ENCODE data around the gene MISP. TPM values are rescaled to one million over a fixed set of nuclear protein-coding genes. Genes with fewer than 3 reads are reported as not detected.
"Not testable (repeated sequence)": the region's sequence is repeated elsewhere in the genome, so short reads cannot be mapped to it uniquely, and the experiment has no call there.

MISP gene
- total and polyA plus RNA-seq, 4 donors, result 0.40 to 0.66 (median 0.42) TPM

GRCh38 chr19:723247-723646, 27.7 kb upstream of the MISP start:
- Histone ChIP-seq H3K27ac (ENCODE audit: low read depth, low read length) (no peak overlapping the region), H3K4me1 (ENCODE audit: control insufficient read depth, insufficient read depth, low read length) (peaks cover 37% of the 10 kb centered on the region), H3K4me3 (ENCODE audit: low read depth, low read length) (no peak overlapping the region), H3K27me3 (ENCODE audit: control insufficient read depth, insufficient read depth, low read length) (no peaks in the 10 kb centered on the region), H3K9me3 (ENCODE audit: control insufficient read depth, insufficient read depth, low read length) (no peaks in the 10 kb centered on the region), H3K36me3 (ENCODE audit: control insufficient read depth, insufficient read depth, low read length) (peaks cover 71% of the 10 kb centered on the region)
- DNase-seq (ENCODE audit: low read depth in 4 of 6, low spot score in 6 of 6), result no peak
- 66% methylated on average over 8 of the region's 13 CpGs for WGBS (ENCODE audit: insufficient coverage)

GRCh38 chr19:723714-724113, 27.2 kb upstream of the MISP start:
- Histone ChIP-seq H3K4me1 (ENCODE audit: control insufficient read depth, insufficient read depth, low read length) (peaks cover 32% of the 10 kb centered on the region), H3K36me3 (ENCODE audit: control insufficient read depth, insufficient read depth, low read length) (peaks cover 69% of the 10 kb centered on the region), H3K9me3 (ENCODE audit: control insufficient read depth, insufficient read depth, low read length) (no peaks in the 10 kb centered on the region)

GRCh38 chr19:725461-726089, 25.3 kb upstream of the MISP start:
- peaks cover 19% of the 10 kb centered on the region for H3K4me1 ChIP-seq (ENCODE audit: control insufficient read depth, insufficient read depth, low read length)
- no peaks in the 10 kb centered on the region for H3K27me3 ChIP-seq (ENCODE audit: control insufficient read depth, insufficient read depth, low read length)
- H3K9me3 ChIP-seq (ENCODE audit: control insufficient read depth, insufficient read depth, low read length), result no peaks in the 10 kb centered on the region
- H3K36me3 ChIP-seq (ENCODE audit: control insufficient read depth, insufficient read depth, low read length), result peaks cover 84% of the 10 kb centered on the region
- no peak overlapping the region for H3K27ac ChIP-seq (ENCODE audit: low read depth, low read length)
- H3K4me3 ChIP-seq (ENCODE audit: low read depth, low read length), result no peak overlapping the region
- 87% methylated on average over 11 of the region's 13 CpGs for WGBS (ENCODE audit: insufficient coverage)
- DNase-seq (ENCODE audit: low read depth in 4 of 6, low spot score in 6 of 6), result no peak

More at GRCh38 chr19:723714-724113, 27.2 kb upstream of the MISP start:
- Histone ChIP-seq H3K4me3 (ENCODE audit: low read depth, low read length) (no peak overlapping the region), H3K27ac (ENCODE audit: low read depth, low read length) (no peak overlapping the region), H3K27me3 (ENCODE audit: control insufficient read depth, insufficient read depth, low read length) (no peaks in the 10 kb centered on the region)
- 76% methylated on average over 11 of the region's 18 CpGs for WGBS (ENCODE audit: insufficient coverage)
- DNase-seq (ENCODE audit: low read depth in 4 of 6, low spot score in 6 of 6), result no peak

GRCh38 chr19:726993-727956, 23.6 kb upstream of the MISP start:
- Histone ChIP-seq H3K27me3 (ENCODE audit: control insufficient read depth, insufficient read depth, low read length) (no peaks in the 10 kb centered on the region), H3K27ac (ENCODE audit: low read depth, low read length) (no peak overlapping the region), H3K36me3 (ENCODE audit: control insufficient read depth, insufficient read depth, low read length) (peaks cover 96% of the 10 kb centered on the region), H3K4me1 (ENCODE audit: control insufficient read depth, insufficient read depth, low read length) (peaks cover 9% of the 10 kb centered on the region), H3K9me3 (ENCODE audit: control insufficient read depth, insufficient read depth, low read length) (no peaks in the 10 kb centered on the region), H3K4me3 (ENCODE audit: low read depth, low read length) (no peak overlapping the region)
- DNase-seq (ENCODE audit: low read depth in 4 of 6, low spot score in 6 of 6), result no peak
- WGBS (ENCODE audit: insufficient coverage), result 82% methylated on average over 35 of the region's 43 CpGs

- DNase-seq (ENCODE audit: low read depth in 4 of 6, low spot score in 6 of 6), result no peak
- 66% methylated on average over 25 of the region's 26 CpGs for WGBS (ENCODE audit: insufficient coverage)
- no peaks in the 10 kb centered on the region for H3K9me3 ChIP-seq (ENCODE audit: control insufficient read depth, insufficient read depth, low read length)
- peaks cover 3% of the 10 kb centered on the region for H3K4me1 ChIP-seq (ENCODE audit: control insufficient read depth, insufficient read depth, low read length)
- H3K27me3 ChIP-seq (ENCODE audit: control insufficient read depth, insufficient read depth, low read length), result no peaks in the 10 kb centered on the region
- H3K4me3 ChIP-seq (ENCODE audit: low read depth, low read length), result no peak overlapping the region
- no peak overlapping the region for H3K27ac ChIP-seq (ENCODE audit: low read depth, low read length)
- peaks cover 96% of the 10 kb centered on the region for H3K36me3 ChIP-seq (ENCODE audit: control insufficient read depth, insufficient read depth, low read length)
These were observed 22.9 kb upstream of the MISP start for GRCh38 chr19:728011-728410.

DNA sequence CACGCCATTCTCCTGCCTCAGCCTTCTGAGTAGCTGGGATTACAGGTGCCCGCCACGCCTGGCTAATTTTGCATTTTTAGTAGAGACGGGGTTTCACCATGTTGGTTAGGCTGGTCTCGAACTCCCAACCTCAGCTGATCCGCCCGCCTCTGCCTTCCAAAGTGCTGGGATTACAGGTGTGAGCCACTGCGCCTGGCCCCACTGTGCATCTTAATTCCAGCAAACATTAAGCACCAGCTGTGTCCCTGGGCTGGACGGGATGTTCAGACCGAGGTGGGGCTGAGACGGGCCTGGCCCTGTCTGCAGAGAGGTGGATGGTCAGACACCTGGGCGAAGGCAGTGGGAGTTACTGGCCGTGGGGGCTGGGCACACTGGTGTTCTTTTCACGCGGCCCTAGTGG, 21.3 kb upstream of the MISP start:
- H3K9me3 ChIP-seq (ENCODE audit: control insufficient read depth, insufficient read depth, low read length); H3K27ac ChIP-seq (ENCODE audit: low read depth, low read length); H3K27me3 ChIP-seq (ENCODE audit: control insufficient read depth, insufficient read depth, low read length); H3K4me3 ChIP-seq (ENCODE audit: low read depth, low read length); H3K4me1 ChIP-seq (ENCODE audit: control insufficient read depth, insufficient read depth, low read length); DNase-seq (ENCODE audit: low read depth in 4 of 6, low spot score in 6 of 6): not testable (repeated sequence)
- 89% methylated on average over 11 of the region's 15 CpGs for WGBS (ENCODE audit: insufficient coverage)
- peaks cover 97% of the 10 kb centered on the region for H3K36me3 ChIP-seq (ENCODE audit: control insufficient read depth, insufficient read depth, low read length)

DNA sequence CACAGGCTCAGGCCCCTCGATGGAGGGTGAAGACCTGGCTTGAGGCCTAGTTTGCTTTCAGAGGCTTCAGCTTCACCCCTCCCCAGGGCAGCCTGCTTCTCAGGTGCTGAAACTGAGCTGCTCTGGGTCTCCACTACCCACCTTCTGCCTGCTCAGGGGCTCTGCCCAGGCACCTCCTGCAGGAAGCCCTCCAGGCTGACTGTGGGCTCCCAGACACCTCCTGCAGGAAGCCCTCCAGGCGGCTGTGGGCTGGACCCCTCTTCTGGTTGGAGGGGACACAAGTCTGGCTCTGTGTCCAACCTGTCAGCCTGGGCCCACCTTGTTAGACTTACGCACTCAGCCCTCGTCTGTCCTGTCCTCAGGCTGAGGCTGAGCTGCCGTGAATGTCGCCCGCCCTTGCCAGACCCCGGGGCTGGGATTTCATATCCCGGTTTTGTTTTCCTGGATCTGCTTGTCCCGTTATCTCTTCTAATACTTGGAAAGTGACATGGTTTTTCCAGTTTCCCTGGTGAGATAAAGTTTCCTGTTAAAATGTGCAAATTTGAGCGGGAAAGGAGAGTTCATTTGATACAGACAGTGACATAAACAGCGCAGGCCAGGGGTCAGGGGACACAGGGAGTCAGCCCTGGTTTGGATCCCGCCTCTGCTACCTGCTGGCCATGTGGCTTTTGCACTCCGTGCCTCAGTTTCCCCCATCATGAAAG, 20.8 kb upstream of the MISP start:
- H3K9me3 ChIP-seq (ENCODE audit: control insufficient read depth, insufficient read depth, low read length), result no peaks in the 10 kb centered on the region
- 72% methylated on average over 8 of the region's 14 CpGs for WGBS (ENCODE audit: insufficient coverage)
- H3K27ac ChIP-seq (ENCODE audit: low read depth, low read length), result no peak overlapping the region
- H3K4me3 ChIP-seq (ENCODE audit: low read depth, low read length), result no peak overlapping the region
- peaks cover 6% of the 10 kb centered on the region for H3K4me1 ChIP-seq (ENCODE audit: control insufficient read depth, insufficient read depth, low read length)
- H3K27me3 ChIP-seq (ENCODE audit: control insufficient read depth, insufficient read depth, low read length), result no peaks in the 10 kb centered on the region
- H3K36me3 ChIP-seq (ENCODE audit: control insufficient read depth, insufficient read depth, low read length), result peaks cover 98% of the 10 kb centered on the region
- no peak for DNase-seq (ENCODE audit: low read depth in 4 of 6, low spot score in 6 of 6)

DNA sequence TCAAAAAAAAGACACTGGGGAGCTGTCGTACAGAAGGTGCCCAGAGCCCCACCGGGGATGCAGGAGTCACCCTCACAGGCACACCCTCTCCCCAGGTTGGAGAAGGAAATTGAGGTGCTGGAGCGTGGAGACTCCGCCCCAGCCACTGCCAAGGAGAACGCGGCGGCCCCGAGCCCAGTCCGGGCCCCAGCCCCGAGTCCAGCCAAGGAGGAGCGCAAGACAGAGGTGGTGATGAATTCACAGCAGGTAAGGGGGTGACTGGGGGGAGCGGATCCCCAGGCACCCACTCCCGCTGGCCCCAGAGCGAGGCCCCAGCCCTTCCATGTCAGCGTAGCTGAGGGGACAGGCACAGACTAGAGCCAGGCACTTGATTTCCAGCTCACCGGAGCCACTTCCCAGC, 19.9 kb upstream of the MISP start:
- peaks cover 6% of the 10 kb centered on the region for H3K4me1 ChIP-seq (ENCODE audit: control insufficient read depth, insufficient read depth, low read length)
- DNase-seq (ENCODE audit: low read depth in 4 of 6, low spot score in 6 of 6), result no peak
- H3K9me3 ChIP-seq (ENCODE audit: control insufficient read depth, insufficient read depth, low read length), result no peaks in the 10 kb centered on the region
- H3K27ac ChIP-seq (ENCODE audit: low read depth, low read length), result no peak overlapping the region
- WGBS (ENCODE audit: insufficient coverage), result 84% methylated on average over 9 of the region's 16 CpGs
- H3K36me3 ChIP-seq (ENCODE audit: control insufficient read depth, insufficient read depth, low read length), result peaks cover 96% of the 10 kb centered on the region
- H3K27me3 ChIP-seq (ENCODE audit: control insufficient read depth, insufficient read depth, low read length), result no peaks in the 10 kb centered on the region
- no peak overlapping the region for H3K4me3 ChIP-seq (ENCODE audit: low read depth, low read length)

- no peak for DNase-seq (ENCODE audit: low read depth in 4 of 6, low spot score in 6 of 6)
- H3K4me1 ChIP-seq (ENCODE audit: control insufficient read depth, insufficient read depth, low read length), result peaks cover 6% of the 10 kb centered on the region
- H3K36me3 ChIP-seq (ENCODE audit: control insufficient read depth, insufficient read depth, low read length), result peaks cover 96% of the 10 kb centered on the region
- H3K9me3 ChIP-seq (ENCODE audit: control insufficient read depth, insufficient read depth, low read length), result no peaks in the 10 kb centered on the region
- no peak overlapping the region for H3K4me3 ChIP-seq (ENCODE audit: low read depth, low read length)
- 85% methylated on average over 20 of the region's 24 CpGs for WGBS (ENCODE audit: insufficient coverage)
- H3K27ac ChIP-seq (ENCODE audit: low read depth, low read length), result no peak overlapping the region
- H3K27me3 ChIP-seq (ENCODE audit: control insufficient read depth, insufficient read depth, low read length), result no peaks in the 10 kb centered on the region
These were observed 18.5 kb upstream of the MISP start for GRCh38 chr19:732148-733069.

Data from spinal cord (tissue), 10 donors.